GM10266 (cell line): ENCODE measurements around the gene C6orf15.

Source experiments
- DNase-seq: peaks from one replicate; pipeline ENCODE4 v3.0.0; 2012; ENCODE audit errors: extremely low spot score
- CTCF ChIP-seq: IDR thresholded peaks from 2 replicates; pipeline ENCODE4 v1.5.1; 2012; ENCODE audit warnings: mild to moderate bottlenecking, low read depth; ENCODE audit not compliant: control insufficient read depth, insufficient read depth; ENCODE audit errors: missing control alignments

The C6orf15 gene

GRCh38 chr6:31122791-31123706 lies 10.7 kb upstream of the C6orf15 start:
- no peak for DNase-seq
- no peak for TF ChIP-seq CTCF

- TF ChIP-seq CTCF: no peak
- DNase-seq: no peak
Observed at GRCh38 chr6:31121131-31121790, 8.9 kb upstream of the C6orf15 start.

GRCh38 chr6:31120151-31120915 lies 8.0 kb upstream of the C6orf15 start, which contains the start of gene CDSN:
Gene CDSN, minus strand, starts transcription at chr6:31120446. Its CDS starts 27 bp downstream, at chr6:31120419.
- no peak for DNase-seq
- TF ChIP-seq CTCF: no peak

- no peak for TF ChIP-seq CTCF
- DNase-seq: no peak
Observed at GRCh38 chr6:31118178-31118577, 5.8 kb upstream of the C6orf15 start.

- DNase-seq: no peak
- TF ChIP-seq CTCF: no peak
Observed at GRCh38 chr6:31116661-31117385, 4.4 kb upstream of the C6orf15 start.

GRCh38 chr6:31115941-31116560 lies 3.7 kb upstream of the C6orf15 start:
- no peak for DNase-seq
- TF ChIP-seq CTCF: no peak
